ENCODE measurements around the gene PCDH15. TPM values are rescaled to one million over a fixed set of nuclear protein-coding genes. Genes with fewer than 3 reads are reported as not detected.

PCDH15 gene
- total and polyA plus RNA-seq, 9 of the 15 experiments (the other 6 are each of a cell fraction or from before 2014, with no cell fraction given) = not detected

DNA sequence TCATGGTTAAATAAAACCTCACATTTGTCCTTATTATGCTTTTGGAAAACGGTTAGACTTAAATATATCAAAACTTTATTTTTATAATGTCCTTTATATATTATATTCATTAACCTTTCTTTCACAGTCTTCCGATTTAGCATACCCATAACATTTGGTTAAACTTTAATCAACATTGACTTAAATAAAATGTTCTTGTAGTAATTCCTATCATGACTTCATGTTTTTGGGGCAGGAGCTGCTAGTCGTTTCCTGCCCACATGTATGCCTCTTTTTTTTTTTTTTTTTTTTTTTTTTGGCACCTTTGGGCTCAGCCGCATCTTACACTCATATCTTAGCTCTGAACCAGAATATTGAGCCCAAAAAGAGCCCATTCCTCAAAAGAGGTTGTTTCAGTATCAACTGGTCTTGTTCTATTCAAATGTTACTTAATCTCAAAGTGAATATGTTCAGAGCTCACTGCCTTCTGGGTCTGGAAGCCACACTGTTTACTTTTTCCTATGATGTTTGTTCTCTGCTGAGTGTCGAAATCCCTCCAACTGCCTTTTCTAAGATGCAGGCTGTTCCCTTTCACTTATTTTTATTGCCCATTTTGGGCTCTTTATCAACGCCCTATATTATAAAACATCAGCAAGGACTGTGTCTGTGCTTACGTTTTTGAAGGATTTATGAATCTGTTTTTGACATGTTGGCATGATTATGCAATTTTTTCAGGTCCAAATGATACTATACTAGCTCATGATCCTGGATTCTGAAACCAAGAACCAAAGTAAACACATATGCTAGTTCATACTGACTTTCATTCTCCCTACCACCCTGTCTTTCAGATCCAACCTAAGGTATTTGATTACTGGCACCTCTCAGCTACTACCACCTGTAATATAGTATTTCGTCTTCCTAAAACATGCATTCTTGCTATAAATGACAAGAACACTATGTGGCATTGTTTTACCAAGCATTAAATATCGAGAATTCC lies 914.4 kb downstream of the PCDH15 start:
- Histone ChIP-seq H3K9me1 (ENCODE audit: control insufficient read depth, insufficient read depth, low read length) (no peaks in the 10 kb centered on the region), H3K27ac (ENCODE audit: extremely low read depth, low read depth, low read length) (no peak overlapping the region), H3K9me3 (replicated peaks; ENCODE audit: control insufficient read depth, insufficient read depth, low read depth, low read length) (no peaks in the 10 kb centered on the region), H3K27me3 (ENCODE audit: control insufficient read depth in 2 of 2, insufficient read depth in 2 of 2, low read length in 2 of 2) (no peaks in the 10 kb centered on the region), H3K9ac (ENCODE audit: insufficient read depth in 1 of 2, low read depth in 2 of 2, low read length in 2 of 2) (no peak overlapping the region), H3K36me3 (ENCODE audit: control insufficient read depth, insufficient read depth, low read length) (no peaks in the 10 kb centered on the region), H3K79me2 (ENCODE audit: control insufficient read depth, insufficient read depth, low read length) (no peaks in the 10 kb centered on the region), H2AFZ (ENCODE audit: low read depth, low read length) (no peak overlapping the region), H4K20me1 (replicated peaks; ENCODE audit: control insufficient read depth, insufficient read depth, low read length) (no peaks in the 10 kb centered on the region), H3K4me1 (replicated peaks in 1 of 2; ENCODE audit: control insufficient read depth in 2 of 2, insufficient read depth in 2 of 2, low read length in 2 of 2) (no peaks in the 10 kb centered on the region), H3K4me3 (no peak overlapping the region), H3K4me2 (ENCODE audit: insufficient read depth, low read length) (no peak overlapping the region)
- ATAC-seq (no peak), FAIRE-seq (no peak), DNase-seq (ENCODE audit: extremely low read depth in 1 of 4, low spot score in 3 of 4) (no peak)
- BruUV-seq (replicated peaks) = no TSS peak
- ChIA-PET POLR2A (no interaction called here), CTCF (ENCODE audit: low intra/inter-chr PET ratio) (no interaction called here)
- intact Hi-C loops (cut with micrococcal nuclease) = no loop called here
- in situ Hi-C loops (cut with MboI) = no loop called here
- 2% methylated on average over 9 of the region's 9 CpGs for WGBS (ENCODE audit: insufficient coverage, low coverage, missing lambda C conversion rate)
- TF ChIP-seq, protein P1, sequence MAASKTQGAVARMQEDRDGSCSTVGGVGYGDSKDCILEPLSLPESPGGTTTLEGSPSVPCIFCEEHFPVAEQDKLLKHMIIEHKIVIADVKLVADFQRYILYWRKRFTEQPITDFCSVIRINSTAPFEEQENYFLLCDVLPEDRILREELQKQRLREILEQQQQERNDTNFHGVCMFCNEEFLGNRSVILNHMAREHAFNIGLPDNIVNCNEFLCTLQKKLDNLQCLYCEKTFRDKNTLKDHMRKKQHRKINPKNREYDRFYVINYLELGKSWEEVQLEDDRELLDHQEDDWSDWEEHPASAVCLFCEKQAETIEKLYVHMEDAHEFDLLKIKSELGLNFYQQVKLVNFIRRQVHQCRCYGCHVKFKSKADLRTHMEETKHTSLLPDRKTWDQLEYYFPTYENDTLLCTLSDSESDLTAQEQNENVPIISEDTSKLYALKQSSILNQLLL (CRISPR knock-in tag; IDR thresholded peaks at IDR 0.05; ENCODE audit: borderline replicate concordance) = no peak
- no peak for TF ChIP-seq PHTF2 (CRISPR knock-in tag; IDR thresholded peaks at IDR 0.05)
- TF ChIP-seq USF2 (CRISPR knock-in tag; IDR thresholded peaks at IDR 0.05) = no peak
- no peak for TF ChIP-seq PKNOX1 (IDR thresholded peaks at IDR 0.05)
- no peak for TF ChIP-seq ZNF507 (tag; conservative IDR thresholded peaks at IDR 0.05)
- no peak for TF ChIP-seq ZNF586 (CRISPR knock-in tag; conservative IDR thresholded peaks at IDR 0.05)
- TF ChIP-seq CBX3 (IDR thresholded peaks at IDR 0.05; ENCODE audit: borderline replicate concordance in 1 of 2, low read length in 2 of 2) = no peak
- TF ChIP-seq TBP (optimal IDR thresholded peaks at IDR 0.05; ENCODE audit: low read depth, low read length) = no peak
- TF ChIP-seq, protein P2, sequence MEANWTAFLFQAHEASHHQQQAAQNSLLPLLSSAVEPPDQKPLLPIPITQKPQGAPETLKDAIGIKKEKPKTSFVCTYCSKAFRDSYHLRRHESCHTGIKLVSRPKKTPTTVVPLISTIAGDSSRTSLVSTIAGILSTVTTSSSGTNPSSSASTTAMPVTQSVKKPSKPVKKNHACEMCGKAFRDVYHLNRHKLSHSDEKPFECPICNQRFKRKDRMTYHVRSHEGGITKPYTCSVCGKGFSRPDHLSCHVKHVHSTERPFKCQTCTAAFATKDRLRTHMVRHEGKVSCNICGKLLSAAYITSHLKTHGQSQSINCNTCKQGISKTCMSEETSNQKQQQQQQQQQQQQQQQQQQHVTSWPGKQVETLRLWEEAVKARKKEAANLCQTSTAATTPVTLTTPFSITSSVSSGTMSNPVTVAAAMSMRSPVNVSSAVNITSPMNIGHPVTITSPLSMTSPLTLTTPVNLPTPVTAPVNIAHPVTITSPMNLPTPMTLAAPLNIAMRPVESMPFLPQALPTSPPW (CRISPR knock-in tag; IDR thresholded peaks at IDR 0.05) = no peak
- no peak for TF ChIP-seq SMARCB1 (IDR thresholded peaks at IDR 0.05; ENCODE audit: insufficient read length, low read depth)
- no peak for TF ChIP-seq SMC3 (conservative IDR thresholded peaks at IDR 0.05; ENCODE audit: insufficient read depth, low read depth, low read length)
- TF ChIP-seq NFRKB (IDR thresholded peaks at IDR 0.05; ENCODE audit: low read depth) = no peak
- no peak for TF ChIP-seq SRSF1 (IDR thresholded peaks at IDR 0.05; ENCODE audit: low read depth, low read length)

All from K562 (cell line).